Trophoblast cell (in vitro differentiated cells and primary cell): ENCODE data around the gene NGFR.

Experiments used
- DNase-seq, 2 donors: peaks; one replicate each; pipeline ENCODE4 v3.0.0-alpha.2; 2016
- H2AFZ ChIP-seq: 2 replicates; pipeline ENCODE4 v1.6.1; 2013; ENCODE audit warnings: low read length, moderate library complexity, mild to moderate bottlenecking; ENCODE audit not compliant: insufficient read depth, poor library complexity
- H2AK5ac ChIP-seq: 2 replicates; pipeline ENCODE4 v1.6.1; 2013; ENCODE audit warnings: mild to moderate bottlenecking, low read length
- H2BK120ac ChIP-seq: 2 replicates; pipeline ENCODE4 v1.6.1; 2013; ENCODE audit warnings: low read length, mild to moderate bottlenecking, moderate library complexity; ENCODE audit not compliant: insufficient read depth, poor library complexity
- H2BK12ac ChIP-seq: 2 replicates; pipeline ENCODE4 v1.6.1; 2013; ENCODE audit warnings: mild to moderate bottlenecking, low read length, moderate library complexity
- H2BK5ac ChIP-seq: 2 replicates; pipeline ENCODE4 v1.6.1; 2013; ENCODE audit warnings: low read length, low read depth, moderate library complexity, mild to moderate bottlenecking; ENCODE audit not compliant: poor library complexity
- H3K14ac ChIP-seq: 2 replicates; pipeline ENCODE4 v1.6.1; 2013; ENCODE audit warnings: mild to moderate bottlenecking, low read length
- H3K18ac ChIP-seq: 2 replicates; pipeline ENCODE4 v1.6.1; 2013; ENCODE audit warnings: mild to moderate bottlenecking, low read length
- H3K23ac ChIP-seq: 2 replicates; pipeline ENCODE4 v1.6.1; 2013; ENCODE audit warnings: low read length
- H3K27ac ChIP-seq: 2 replicates; pipeline ENCODE4 v1.5.1; 2013; ENCODE audit warnings: low read depth, mild to moderate bottlenecking, inconsistent platforms, low read length, moderate library complexity
- H3K27me3 ChIP-seq: 2 replicates; pipeline ENCODE4 v1.6.1; 2013; ENCODE audit warnings: inconsistent platforms, mild to moderate bottlenecking, low read length, moderate library complexity; ENCODE audit not compliant: insufficient read depth
- H3K36me3 ChIP-seq, 2 experiments: 1 replicate in 1 of 2; 2 replicates in 1 of 2; pipeline ENCODE4 v1.6.1; 2013; ENCODE audit warnings: low read length in 2 of 2, mild to moderate bottlenecking in 2 of 2, moderate library complexity in 1 of 2; ENCODE audit not compliant: insufficient read depth in 2 of 2, control insufficient read depth in 1 of 2
- H3K4ac ChIP-seq: 2 replicates; pipeline ENCODE4 v1.6.1; 2013; ENCODE audit warnings: low read depth, mild to moderate bottlenecking, low read length, moderate library complexity
- H3K4me1 ChIP-seq, 2 experiments: 1 replicate in 1 of 2; 2 replicates in 1 of 2; pipeline ENCODE4 v1.6.1; 2013; ENCODE audit warnings: low read length in 2 of 2, mild to moderate bottlenecking in 2 of 2, moderate library complexity in 1 of 2; ENCODE audit not compliant: insufficient read depth in 2 of 2, control insufficient read depth in 1 of 2
- H3K4me2 ChIP-seq: 2 replicates; pipeline ENCODE4 v1.6.1; 2013; ENCODE audit warnings: inconsistent platforms, mild to moderate bottlenecking, low read length, moderate library complexity
- H3K4me3 ChIP-seq: 2 replicates; pipeline ENCODE4 v1.5.1; 2013; ENCODE audit warnings: mild to moderate bottlenecking, low read depth, low read length, inconsistent platforms
- H3K79me1 ChIP-seq: one replicate; pipeline ENCODE4 v1.6.1; 2013; ENCODE audit warnings: low read length
- H3K79me2 ChIP-seq: 2 replicates; pipeline ENCODE4 v1.6.1; 2013; ENCODE audit warnings: low read length, mild to moderate bottlenecking; ENCODE audit not compliant: control insufficient read depth, insufficient read depth, poor library complexity
- H3K9ac ChIP-seq: 2 replicates; pipeline ENCODE4 v1.6.1; 2013; ENCODE audit warnings: mild to moderate bottlenecking, low read length
- H3K9me3 ChIP-seq: 2 replicates; pipeline ENCODE4 v1.6.1; 2013; ENCODE audit warnings: low read depth, mild to moderate bottlenecking, control low read depth, inconsistent platforms, low read length; ENCODE audit not compliant: insufficient read depth
- H4K12ac ChIP-seq: 2 replicates; pipeline ENCODE4 v1.6.1; 2013; ENCODE audit warnings: low read depth, mild to moderate bottlenecking, low read length, moderate library complexity
- H4K8ac ChIP-seq: 2 replicates; pipeline ENCODE4 v1.6.1; 2013; ENCODE audit warnings: low read depth, mild to moderate bottlenecking, low read length, moderate library complexity
- H4K91ac ChIP-seq: one replicate; pipeline ENCODE4 v1.6.1; 2013; ENCODE audit warnings: low read depth, mild to moderate bottlenecking, low read length, moderate library complexity
- WGBS: extraction: QIAGEN DNeasy Blood & Tissue Kit; methylation state at CpG from one replicate; pipeline ENCODE4 v1.1.7; 2013; ENCODE audit warnings: missing lambda C conversion rate; ENCODE audit not compliant: insufficient read length, insufficient coverage; ENCODE audit errors: extremely low coverage; 5-methylcytosine and 5-hydroxymethylcytosine counted together

NGFR gene

GRCh38 chr17:49466436-49466835, 28.7 kb upstream of the NGFR start:
- WGBS, result no CpG with 5 or more reads among the region's 1 CpG

GRCh38 chr17:49467175-49467574, 27.9 kb upstream of the NGFR start:
- no CpG with 5 or more reads among the region's 1 CpG for WGBS
- H3K9me3 ChIP-seq, result peaks cover 12% of the 10 kb centered on the region
- no peak overlapping the region for H2BK5ac ChIP-seq
- no peak overlapping the region for H2BK120ac ChIP-seq
- no peak overlapping the region for H2AK5ac ChIP-seq
- H3K9ac ChIP-seq, result no peak overlapping the region
- no peak overlapping the region for H4K91ac ChIP-seq
- H2AFZ ChIP-seq, result no peak overlapping the region
- H2BK12ac ChIP-seq, result no peak overlapping the region
- no peak overlapping the region for H3K23ac ChIP-seq
- H4K12ac ChIP-seq, result no peak overlapping the region
- no peaks in the 10 kb centered on the region for H3K36me3 ChIP-seq
- H3K4me3 ChIP-seq, result no peak overlapping the region
- no peak overlapping the region for H3K4ac ChIP-seq
- H3K14ac ChIP-seq, result no peak overlapping the region
- H3K27ac ChIP-seq, result no peak overlapping the region
- no peaks in the 10 kb centered on the region for H3K79me2 ChIP-seq
- H4K8ac ChIP-seq, result no peak overlapping the region
- H3K18ac ChIP-seq, result no peak overlapping the region
- no peaks in the 10 kb centered on the region for H3K79me1 ChIP-seq
- DNase-seq, result no peak
- H3K4me2 ChIP-seq, result no peak overlapping the region
- no peaks in the 10 kb centered on the region for H3K4me1 ChIP-seq
- peaks cover 31% of the 10 kb centered on the region for H3K27me3 ChIP-seq

More at GRCh38 chr17:49466436-49466835, 28.7 kb upstream of the NGFR start:
- Histone ChIP-seq H2AFZ (no peak overlapping the region), H3K4ac (no peak overlapping the region), H4K12ac (no peak overlapping the region), H2BK12ac (no peak overlapping the region), H3K23ac (no peak overlapping the region), H3K36me3 (no peaks in the 10 kb centered on the region), H3K79me1 (no peaks in the 10 kb centered on the region), H2AK5ac (no peak overlapping the region), H4K91ac (no peak overlapping the region), H2BK5ac (no peak overlapping the region), H3K4me3 (no peak overlapping the region), H3K27me3 (peaks cover 27% of the 10 kb centered on the region), H3K4me1 (no peaks in the 10 kb centered on the region), H3K27ac (no peak overlapping the region), H3K79me2 (no peaks in the 10 kb centered on the region), H3K18ac (no peak overlapping the region), H2BK120ac (no peak overlapping the region), H3K14ac (no peak overlapping the region), H3K4me2 (no peak overlapping the region), H4K8ac (no peak overlapping the region), H3K9ac (no peak overlapping the region), H3K9me3 (peaks cover 12% of the 10 kb centered on the region)
- DNase-seq, result no peak

- Histone ChIP-seq H4K91ac (no peak overlapping the region), H3K23ac (no peak overlapping the region), H2AK5ac (no peak overlapping the region), H2AFZ (no peak overlapping the region), H3K27me3 (peaks cover 31% of the 10 kb centered on the region), H4K12ac (no peak overlapping the region), H3K9ac (no peak overlapping the region), H3K36me3 (no peaks in the 10 kb centered on the region), H3K4me1 (no peaks in the 10 kb centered on the region), H3K4me3 (no peak overlapping the region), H3K79me2 (no peaks in the 10 kb centered on the region), H4K8ac (no peak overlapping the region), H2BK12ac (no peak overlapping the region), H3K4me2 (no peak overlapping the region), H2BK5ac (no peak overlapping the region), H3K79me1 (no peaks in the 10 kb centered on the region), H3K14ac (no peak overlapping the region), H2BK120ac (no peak overlapping the region), H3K9me3 (peaks cover 10% of the 10 kb centered on the region), H3K18ac (no peak overlapping the region), H3K27ac (no peak overlapping the region), H3K4ac (no peak overlapping the region)
- peak; percentile 26 to 83 for DNase-seq
- no CpG with 5 or more reads among the region's 1 CpG for WGBS
These were observed 26.2 kb upstream of the NGFR start for GRCh38 chr17:49468811-49469385.

GRCh38 chr17:49469831-49470810, 25.0 kb upstream of the NGFR start:
- H3K27ac ChIP-seq, result no peak overlapping the region
- no peak overlapping the region for H3K23ac ChIP-seq
- no peak overlapping the region for H2BK120ac ChIP-seq
- no peak overlapping the region for H3K18ac ChIP-seq
- no peak overlapping the region for H2AFZ ChIP-seq
- no peak overlapping the region for H4K8ac ChIP-seq
- no peak overlapping the region for H3K4me3 ChIP-seq
- DNase-seq, result no peak
- H3K79me1 ChIP-seq, result no peaks in the 10 kb centered on the region
- no peaks in the 10 kb centered on the region for H3K79me2 ChIP-seq
- no peak overlapping the region for H3K4ac ChIP-seq
- H3K4me2 ChIP-seq, result no peak overlapping the region
- H4K12ac ChIP-seq, result no peak overlapping the region
- H3K9ac ChIP-seq, result no peak overlapping the region
- no peak overlapping the region for H2AK5ac ChIP-seq
- no peaks in the 10 kb centered on the region for H3K36me3 ChIP-seq
- no peaks in the 10 kb centered on the region for H3K4me1 ChIP-seq
- H3K14ac ChIP-seq, result no peak overlapping the region
- H2BK5ac ChIP-seq, result no peak overlapping the region
- no peak overlapping the region for H2BK12ac ChIP-seq
- peaks cover 6% of the 10 kb centered on the region for H3K9me3 ChIP-seq
- WGBS, result no CpG with 5 or more reads among the region's 52 CpGs
- no peak overlapping the region for H4K91ac ChIP-seq
- H3K27me3 ChIP-seq, result peaks cover 31% of the 10 kb centered on the region
